GM13977 (cell line): ENCODE data around the gene SLX4.

Experiments
- DNase-seq: peaks from one replicate; pipeline ENCODE4 v3.0.0; 2012; ENCODE audit warnings: low spot score
- CTCF ChIP-seq: IDR thresholded peaks from 2 replicates; pipeline ENCODE4 v1.5.1; 2012; ENCODE audit warnings: mild to moderate bottlenecking, control low read depth; ENCODE audit not compliant: insufficient read depth; ENCODE audit errors: extremely low read depth, missing control alignments
- in situ Hi-C: fragments of 300-500 bp; cut with MboI; formaldehyde crosslinking; loops from one replicate; pipeline ENCODE4 v1.12.0; 2022; ENCODE audit warnings: low sequenced_read_pairs, low pct_unique_long_range_greater_than_20kb, mixed read lengths, inconsistent platforms; ENCODE audit not compliant: unreplicated experiment

The SLX4 gene

GRCh38 chr16:3581392-3581791 is 30.0 kb downstream of the SLX4 start:
- DNase-seq, result no peak
- no peak for TF ChIP-seq CTCF
- in situ Hi-C loops, result no loop called here

GRCh38 chr16:3580686-3581085 is 30.7 kb downstream of the SLX4 start:
- in situ Hi-C loops, result no loop called here
- DNase-seq, result no peak
- no peak for TF ChIP-seq CTCF

GRCh38 chr16:3580251-3580651 is 31.2 kb downstream of the SLX4 start:
- DNase-seq, result no peak
- in situ Hi-C loops, result no loop called here
- no peak for TF ChIP-seq CTCF

GRCh38 chr16:3579776-3580175 is 31.6 kb downstream of the SLX4 start:
- no peak for TF ChIP-seq CTCF
- in situ Hi-C loops, result no loop called here
- no peak for DNase-seq

- in situ Hi-C loops, result no loop called here
- TF ChIP-seq CTCF, result no peak
- peak; percentile 81 for DNase-seq
Measured at GRCh38 chr16:3578610-3579551, 32.5 kb downstream of the SLX4 start.

- no peak for DNase-seq
- TF ChIP-seq CTCF, result no peak
- in situ Hi-C loops, result no loop called here
Measured at GRCh38 chr16:3578121-3578520, 33.3 kb downstream of the SLX4 start.

GRCh38 chr16:3577302-3577752 is 34.1 kb downstream of the SLX4 start, which contains the start of gene NLRC3:
Gene NLRC3, minus strand, starts transcription at chr16:3577403. Its CDS starts 12,367 bp downstream, at chr16:3565036.
- DNase-seq, result no peak
- no peak for TF ChIP-seq CTCF
- in situ Hi-C loops, result no loop called here
